Calu3 (cell line): Measurements from ENCODE around the gene ELL. TPM values are rescaled to one million over a fixed set of nuclear protein-coding genes. Genes with fewer than 3 reads are reported as not detected.
A peak's percentile ranks its signal among the peaks of the same experiment; 100 is the strongest.

Experiments
- Bru-seq: library from RNA; stranded (reverse); fragments of 400-500 nt; gene quantifications from one replicate; lab custom pipeline; 2021; lab: Mats Ljungman, UMichigan
- BruChase-seq, 2 experiments: library from RNA; stranded (reverse); fragments of 400-500 nt; gene quantifications; one replicate each; lab custom pipeline; 2021; lab: Mats Ljungman, UMichigan
- BruUV-seq: library from RNA; stranded (reverse); fragments of 400-500 nt; replicated peaks from 2 replicates; lab custom pipeline; 2021; lab: Mats Ljungman, UMichigan
- CTCF ChIA-PET: fragments of 300-600 bp; sonication (Branson Sonifier 250); formaldehyde crosslinking; loops from one replicate; lab custom pipeline; 2022; ENCODE audit warnings: antibody characterized with exemption; lab: Charles Lee
- DNase-seq: peaks from one replicate; pipeline ENCODE4 v3.0.0; 2022
- H3K27ac Mint-ChIP-seq: one replicate; pipeline ENCODE4 v1.8.0; 2022; ENCODE audit warnings: mixed read lengths; ENCODE audit not compliant: unreplicated experiment
- H3K27me3 Mint-ChIP-seq: one replicate; pipeline ENCODE4 v1.8.0; 2022; ENCODE audit warnings: mixed read lengths; ENCODE audit not compliant: unreplicated experiment
- H3K36me3 Mint-ChIP-seq: one replicate; pipeline ENCODE4 v1.8.0; 2022; ENCODE audit warnings: mild to moderate bottlenecking, moderate library complexity, mixed read lengths; ENCODE audit not compliant: insufficient read depth, unreplicated experiment
- H3K4me1 Mint-ChIP-seq: one replicate; pipeline ENCODE4 v1.8.0; 2022; ENCODE audit warnings: mild to moderate bottlenecking, low read depth, mixed read lengths; ENCODE audit not compliant: unreplicated experiment
- H3K4me3 Mint-ChIP-seq: one replicate; pipeline ENCODE4 v1.8.0; 2022; ENCODE audit warnings: mild to moderate bottlenecking, low read depth, moderate library complexity, mixed read lengths; ENCODE audit not compliant: unreplicated experiment
- H3K9me3 Mint-ChIP-seq: one replicate; pipeline ENCODE4 v1.8.0; 2022; ENCODE audit warnings: low read depth, mixed read lengths; ENCODE audit not compliant: unreplicated experiment
- CTCF ChIP-seq: fragments of 200-600 bp; IDR thresholded peaks from one replicate; pipeline ENCODE4 v1.8.0; 2022; ENCODE audit warnings: antibody characterized with exemption; ENCODE audit not compliant: unreplicated experiment
- intact Hi-C: fragments of 100-400 bp; cut with micrococcal nuclease; formaldehyde crosslinking; loops from one replicate; pipeline ENCODE4 v1.10.0; 2022; ENCODE audit not compliant: unreplicated experiment
- long read RNA-seq: library from polyadenylated mRNA; stranded (forward); transcript quantifications from one replicate; pipeline ENCODE4 v2.0.0, GENCODE V29; 2022
- total RNA-seq: library from RNA; stranded (reverse); gene quantifications from 2 replicates; pipeline ENCODE4 v1.2.3, GENCODE V29; 2022

Gene ELL
- total RNA-seq (11.0 and 12.5 TPM in 2 replicates), Bru-seq, nascent RNA (percentile 60 among the genes with signal in this experiment), BruChase-seq, experiment 1, labeled RNA remaining after a 6-hour chase (percentile 57 among the genes with signal in this experiment), BruChase-seq, experiment 2, labeled RNA remaining after a 2-hour chase (percentile 53 among the genes with signal in this experiment)
- long read RNA-seq, full-length matches to known transcripts: 4 of 11 reads
- long read RNA-seq, partial matches to known transcripts: 0 of 11 reads
- long read RNA-seq, other reads (novel, unspliced or antisense): 7 of 11 reads

GRCh38 chr19:18521692-18522123 lies at the start of gene ELL:
TSS of gene ELL (minus strand) at chr19:18522070. CDS start at chr19:18522055, 15 bp downstream.
- DNase-seq: no peak
- intact Hi-C loops: no loop called here
- Mint-ChIP-seq H3K36me3 (peaks cover 35% of the 10 kb centered on the region), H3K4me1 (peaks cover 8% of the 10 kb centered on the region), H3K27ac (peak within 1 kb of the TSS; percentile 96), H3K27me3 (no peaks in the 10 kb centered on the region), H3K9me3 (no peaks in the 10 kb centered on the region), H3K4me3 (peak within 1 kb of the TSS; percentile 84)
- BruUV-seq: no TSS peak
- TF ChIP-seq CTCF: no peak
- CTCF ChIA-PET: interaction anchor here (1.7 kb wide), 1 partner anchor 25 kb away, joined by 5 read pairs; no protein-coding TSS in a partner anchor

GRCh38 chr19:18568367-18568766 lies 46.5 kb upstream of the ELL start:
- H3K27me3 Mint-ChIP-seq: no peaks in the 10 kb centered on the region
- intact Hi-C loops: no loop called here
- CTCF ChIA-PET: no interaction called here
- no peak for DNase-seq
- H3K9me3 Mint-ChIP-seq: no peaks in the 10 kb centered on the region
- H3K27ac Mint-ChIP-seq: no peak overlapping the region
- peaks cover 10% of the 10 kb centered on the region for H3K4me1 Mint-ChIP-seq
- no TSS peak for BruUV-seq
- TF ChIP-seq CTCF: no peak
- H3K36me3 Mint-ChIP-seq: peaks cover 41% of the 10 kb centered on the region
- no peak overlapping the region for H3K4me3 Mint-ChIP-seq

- no TSS peak for BruUV-seq
- Mint-ChIP-seq H3K27ac (no peak overlapping the region), H3K27me3 (no peaks in the 10 kb centered on the region), H3K4me3 (no peak overlapping the region), H3K9me3 (no peaks in the 10 kb centered on the region), H3K4me1 (no peaks in the 10 kb centered on the region), H3K36me3 (peaks cover 30% of the 10 kb centered on the region)
- intact Hi-C loops: no loop called here
- DNase-seq: no peak
- TF ChIP-seq CTCF: no peak
- CTCF ChIA-PET: no interaction called here
Observed at GRCh38 chr19:18566953-18567352, 45.1 kb upstream of the ELL start.

GRCh38 chr19:18562086-18562485 lies 40.2 kb upstream of the ELL start:
- peaks cover 8% of the 10 kb centered on the region for H3K4me1 Mint-ChIP-seq
- H3K4me3 Mint-ChIP-seq: no peak overlapping the region
- CTCF ChIA-PET: no interaction called here
- TF ChIP-seq CTCF: no peak
- BruUV-seq: no TSS peak
- no peaks in the 10 kb centered on the region for H3K27me3 Mint-ChIP-seq
- intact Hi-C loops: no loop called here
- H3K27ac Mint-ChIP-seq: no peak overlapping the region
- DNase-seq: no peak
- peaks cover 32% of the 10 kb centered on the region for H3K36me3 Mint-ChIP-seq
- no peaks in the 10 kb centered on the region for H3K9me3 Mint-ChIP-seq
